ENCODE data around the gene IL1A.

Gene IL1A

GRCh38 chr2:112757265-112757664 is 27.0 kb downstream of the IL1A start:
- DNase-seq = no peak

GRCh38 chr2:112756207-112756606 is 28.1 kb downstream of the IL1A start:
- DNase-seq = no peak

- DNase-seq = no peak
These were observed 28.8 kb downstream of the IL1A start for GRCh38 chr2:112755444-112755843.

- no peak for DNase-seq
These were observed 29.7 kb downstream of the IL1A start for GRCh38 chr2:112754564-112754963.

GRCh38 chr2:112752667-112753066 is 31.6 kb downstream of the IL1A start:
- DNase-seq = no peak

GRCh38 chr2:112751451-112752197 is 32.7 kb downstream of the IL1A start:
- no peak for DNase-seq

GRCh38 chr2:112750560-112750843 is 33.8 kb downstream of the IL1A start:
- no peak for DNase-seq

GRCh38 chr2:112749755-112750559 is 34.3 kb downstream of the IL1A start:
- DNase-seq = peak; percentile 3

- no peak for DNase-seq
These were observed 43.8 kb downstream of the IL1A start for GRCh38 chr2:112740527-112740926.

GRCh38 chr2:112737542-112738232 is 46.6 kb downstream of the IL1A start:
- DNase-seq = no peak

- no peak for DNase-seq
These were observed 50.4 kb downstream of the IL1A start for GRCh38 chr2:112733871-112734270.

- no peak for DNase-seq
These were observed 50.8 kb downstream of the IL1A start for GRCh38 chr2:112733456-112733855.

- DNase-seq = no peak
These were observed 52.8 kb downstream of the IL1A start for GRCh38 chr2:112731479-112731878.

- DNase-seq = no peak
These were observed 53.5 kb downstream of the IL1A start for GRCh38 chr2:112730791-112731190.

- DNase-seq = no peak
These were observed 54.1 kb downstream of the IL1A start for GRCh38 chr2:112730216-112730615.

GRCh38 chr2:112728378-112729175 is 55.7 kb downstream of the IL1A start:
- DNase-seq = no peak

- DNase-seq = no peak
These were observed 56.3 kb downstream of the IL1A start for GRCh38 chr2:112728029-112728362.

- DNase-seq = no peak
These were observed 56.8 kb downstream of the IL1A start for GRCh38 chr2:112727276-112728028.

GRCh38 chr2:112726487-112727190 is 57.7 kb downstream of the IL1A start:
- DNase-seq = peak; percentile 33

- DNase-seq = no peak
These were observed 58.5 kb downstream of the IL1A start for GRCh38 chr2:112725545-112726457.
